H1 (cell line): Measurements from ENCODE around the gene SLC2A10. TPM values are rescaled to one million over a fixed set of nuclear protein-coding genes. Genes with fewer than 3 reads are reported as not detected.

ENCODE experiments used
- CTCF ChIA-PET: fragments of 300-600 bp; sonication (Branson Sonifier 250); formaldehyde crosslinking; loops from one replicate; lab custom pipeline; 2021; ENCODE audit not compliant: partially characterized antibody; lab: Charles Lee
- POLR2A ChIA-PET: fragments of 300-600 bp; sonication (Branson Sonifier 250); formaldehyde crosslinking; loops from one replicate; lab custom pipeline; 2021; ENCODE audit warnings: inconsistent platforms; ENCODE audit not compliant: partially characterized antibody; lab: Charles Lee
- DNase-seq, 2 experiments: peaks; one replicate each; pipeline versions ENCODE4 v3.0.0 to v3.0.0-alpha.2; 2010 to 2022; ENCODE audit warnings: low spot score in 2 of 2, low read depth in 1 of 2, mixed read lengths in 1 of 2
- FAIRE-seq: peaks from 2 replicates; lab custom pipeline; 2011; peaks lifted over from hg19 to GRCh38; lab: Jason Lieb, UNC
- H2AFZ ChIP-seq: 2 replicates; pipeline ENCODE4 v1.8.1; 2012; ENCODE audit warnings: low read length, inconsistent platforms
- H2AK5ac ChIP-seq: 2 replicates; pipeline ENCODE4 v1.6.1; 2013; ENCODE audit warnings: low read depth, low read length
- H2BK120ac ChIP-seq: replicated peaks from 2 replicates; pipeline ENCODE3; 2013; ENCODE audit warnings: low read depth, low read length, inconsistent platforms
- H2BK12ac ChIP-seq: 2 replicates; pipeline ENCODE4 v1.6.1; 2013; ENCODE audit warnings: low read depth, low read length
- H2BK15ac ChIP-seq: 2 replicates; pipeline ENCODE4 v1.6.1; 2013; ENCODE audit warnings: low read length
- H2BK20ac ChIP-seq: 2 replicates; pipeline ENCODE4 v1.6.1; 2013; ENCODE audit warnings: low read length
- H2BK5ac ChIP-seq: 2 replicates; pipeline ENCODE4 v1.6.1; 2013; ENCODE audit warnings: low read depth, low read length
- H3K14ac ChIP-seq: 2 replicates; pipeline ENCODE4 v1.6.1; 2013; ENCODE audit warnings: inconsistent platforms; ENCODE audit not compliant: insufficient read length
- H3K18ac ChIP-seq: 2 replicates; pipeline ENCODE4 v1.6.1; 2013; ENCODE audit warnings: low read length; ENCODE audit errors: extremely low read depth
- H3K23ac ChIP-seq: 2 replicates; pipeline ENCODE4 v1.6.1; 2013; ENCODE audit warnings: inconsistent platforms; ENCODE audit not compliant: insufficient read length
- H3K23me2 ChIP-seq: 2 replicates; pipeline ENCODE4 v1.6.1; 2013; ENCODE audit warnings: low read depth, low read length
- H3K27ac ChIP-seq: 2 replicates; pipeline ENCODE4 v1.6.1; 2011; ENCODE audit warnings: low read depth, low read length, inconsistent platforms
- H3K27me3 ChIP-seq, 4 experiments: replicated peaks in 1 of 4; 1 replicate in 1 of 4; 2 replicates in 3 of 4; pipeline versions ENCODE4 v1.6.1 to v1.8.1; 2011 to 2013; ENCODE audit warnings: low read length in 3 of 4, mild to moderate bottlenecking in 3 of 4, inconsistent platforms in 2 of 4, mixed read lengths in 2 of 4, moderate library complexity in 1 of 4; ENCODE audit not compliant: control insufficient read depth in 3 of 4, insufficient read depth in 3 of 4; ENCODE audit errors: extremely low read depth in 1 of 4
- H3K36me3 ChIP-seq, 4 experiments: 2 replicates each; pipeline versions ENCODE4 v1.6.1 to v1.8.1; 2011 to 2013; ENCODE audit warnings: mild to moderate bottlenecking in 4 of 4, low read length in 3 of 4, moderate library complexity in 2 of 4, control low read depth in 1 of 4, inconsistent platforms in 1 of 4; ENCODE audit not compliant: insufficient read depth in 4 of 4, control insufficient read depth in 2 of 4
- H3K4ac ChIP-seq: replicated peaks from 2 replicates; pipeline ENCODE3; 2013; ENCODE audit warnings: low read length, low read depth, mixed read lengths, inconsistent platforms; ENCODE audit not compliant: insufficient read length
- H3K4me1 ChIP-seq, 4 experiments: replicated peaks in 1 of 4; 1 replicate in 1 of 4; 2 replicates in 3 of 4; pipeline versions ENCODE4 v1.6.1 to v1.8.1; 2011 to 2013; ENCODE audit warnings: low read length in 3 of 4, inconsistent platforms in 2 of 4, mixed read lengths in 1 of 4; ENCODE audit not compliant: insufficient read depth in 4 of 4, control insufficient read depth in 3 of 4
- H3K4me2 ChIP-seq, 2 experiments: 2 replicates each; pipeline versions ENCODE4 v1.6.1 to v1.8.1; 2011 to 2013; ENCODE audit warnings: low read depth in 2 of 2, low read length in 2 of 2, control low read depth in 1 of 2, inconsistent platforms in 1 of 2, mild to moderate bottlenecking in 1 of 2; ENCODE audit not compliant: insufficient read depth in 1 of 2
- H3K4me3 ChIP-seq, 4 experiments: fragments of 200-600, 300-600 bp in 1 of 4; sonication (generic), shearing (Covaris generic), sonication (Bioruptor Twin) in 1 of 4; 2 replicates each; pipeline versions ENCODE4 v1.5.1 to v1.8.1; 2011 to 2016; ENCODE audit warnings: low read length in 4 of 4, low read depth in 3 of 4, control low read depth in 2 of 4, inconsistent platforms in 2 of 4, mild to moderate bottlenecking in 2 of 4, mixed read lengths in 1 of 4, moderate library complexity in 1 of 4; ENCODE audit not compliant: insufficient read depth in 2 of 4; ENCODE audit errors: extremely low read depth in 1 of 4
- H3K56ac ChIP-seq: replicated peaks from 2 replicates; pipeline ENCODE3; 2013; ENCODE audit warnings: low read depth, mild to moderate bottlenecking, mixed read lengths, low read length, inconsistent platforms; ENCODE audit not compliant: insufficient read length
- H3K79me1 ChIP-seq: 2 replicates; pipeline ENCODE4 v1.6.1; 2013; ENCODE audit warnings: low read depth, low read length, control low read depth
- H3K79me2 ChIP-seq, 2 experiments: 2 replicates each; pipeline versions ENCODE4 v1.6.1 to v1.8.1; 2012 to 2013; ENCODE audit warnings: low read length in 2 of 2, mild to moderate bottlenecking in 2 of 2, inconsistent platforms in 1 of 2; ENCODE audit not compliant: insufficient read depth in 2 of 2, control insufficient read depth in 1 of 2
- H3K9ac ChIP-seq, 4 experiments: replicated peaks in 1 of 4; 1 replicate in 1 of 4; 2 replicates in 3 of 4; pipeline versions ENCODE4 v1.6.1 to v1.8.1; 2011 to 2013; ENCODE audit warnings: low read depth in 3 of 4, low read length in 3 of 4, control low read depth in 2 of 4, mild to moderate bottlenecking in 2 of 4, moderate library complexity in 2 of 4, inconsistent platforms in 1 of 4; ENCODE audit errors: extremely low read depth in 1 of 4
- H3K9me3 ChIP-seq, 2 experiments: 2 replicates each; pipeline versions ENCODE4 v1.6.1 to v1.8.1; 2012 to 2013; ENCODE audit warnings: mild to moderate bottlenecking in 2 of 2, moderate library complexity in 2 of 2, control low read depth in 1 of 2, inconsistent platforms in 1 of 2, low read depth in 1 of 2, low read length in 1 of 2, mixed read lengths in 1 of 2; ENCODE audit not compliant: insufficient read depth in 2 of 2
- H4K20me1 ChIP-seq, 2 experiments: replicated peaks in 1 of 2; 2 replicates each; pipeline versions ENCODE3 to v1.8.1; 2011 to 2013; ENCODE audit warnings: inconsistent platforms in 2 of 2, low read length in 2 of 2, mild to moderate bottlenecking in 1 of 2; ENCODE audit not compliant: insufficient read depth in 2 of 2, control insufficient read depth in 1 of 2
- H4K5ac ChIP-seq: 2 replicates; pipeline ENCODE4 v1.6.1; 2013; ENCODE audit warnings: low read length, low read depth, mixed read lengths, inconsistent platforms; ENCODE audit not compliant: insufficient read length
- H4K8ac ChIP-seq: 2 replicates; pipeline ENCODE4 v1.8.0; 2013; ENCODE audit warnings: mild to moderate bottlenecking, moderate library complexity, low read length, inconsistent platforms; ENCODE audit not compliant: insufficient read depth; ENCODE audit errors: extremely low read depth
- H4K91ac ChIP-seq: replicated peaks from 2 replicates; pipeline ENCODE3; 2013; ENCODE audit warnings: low read length, mixed read lengths, inconsistent platforms; ENCODE audit not compliant: insufficient read length
- BRCA1 ChIP-seq: IDR thresholded peaks from 2 replicates; pipeline ENCODE4 v1.6.1; 2012; ENCODE audit warnings: low read depth, low read length, improper control_type of control experiment
- CBX5 ChIP-seq: fragments of 300-800, 300-1000 bp; sonication (generic); IDR thresholded peaks from 2 replicates; pipeline ENCODE4 v1.7.1; 2016; ENCODE audit warnings: antibody characterized with exemption, low read length, low read depth
- CREB1 ChIP-seq: IDR thresholded peaks from 2 replicates; pipeline ENCODE4 v1.6.1; 2012; ENCODE audit warnings: inconsistent platforms
- CTBP2 ChIP-seq: IDR thresholded peaks from 2 replicates; pipeline ENCODE4 v1.7.0; 2011; ENCODE audit warnings: borderline replicate concordance, mild to moderate bottlenecking, moderate library complexity, mixed read lengths, low read length; ENCODE audit not compliant: insufficient read depth, insufficient read length
- EZH2 ChIP-seq: fragments of 200-600 bp; sonication (generic); IDR thresholded peaks from 2 replicates; pipeline ENCODE4 v1.7.1; 2012; ENCODE audit warnings: low read depth, mild to moderate bottlenecking, moderate library complexity, low read length, inconsistent platforms; ENCODE audit not compliant: severe bottlenecking
- FOSL1 ChIP-seq: IDR thresholded peaks from 2 replicates; pipeline ENCODE4 v1.6.1; 2011; ENCODE audit warnings: mild to moderate bottlenecking, low read depth, low read length, moderate library complexity; ENCODE audit not compliant: insufficient read depth
- JUN ChIP-seq: IDR thresholded peaks from 2 replicates; pipeline ENCODE4 v1.6.1; 2011; ENCODE audit warnings: low read depth, mild to moderate bottlenecking, improper control_type of control experiment, low read length
- SP2 ChIP-seq: IDR thresholded peaks from 2 replicates; pipeline ENCODE4 v1.6.1; 2012; ENCODE audit warnings: mild to moderate bottlenecking, low read length, inconsistent platforms
- SP4 ChIP-seq: IDR thresholded peaks from 2 replicates; pipeline ENCODE4 v1.6.1; 2012; ENCODE audit warnings: low read length, inconsistent platforms
- SRF ChIP-seq: IDR thresholded peaks from 2 replicates; pipeline ENCODE4 v1.6.1; 2011; ENCODE audit warnings: mild to moderate bottlenecking, low read depth, low read length, moderate library complexity
- TAF1 ChIP-seq: IDR thresholded peaks from 2 replicates; pipeline ENCODE4 v1.6.1; 2011; ENCODE audit warnings: mild to moderate bottlenecking, low read depth, low read length
- TBP ChIP-seq: IDR thresholded peaks from 2 replicates; pipeline ENCODE4 v1.6.1; 2011; ENCODE audit warnings: low read depth, low read length, improper control_type of control experiment
- TCF12 ChIP-seq: IDR thresholded peaks from 2 replicates; pipeline ENCODE4 v1.6.1; 2011; ENCODE audit warnings: low read depth, mild to moderate bottlenecking, low read length
- WGBS, 2 experiments: shearing (Covaris generic) in 1 of 2; methylation state at CpG; one replicate each; pipeline versions ENCODE4 v1.1.6 to v1.1.7; 2013 to 2015; ENCODE audit warnings: low lambda C conversion rate in 2 of 2, mixed read lengths in 2 of 2, inconsistent platforms in 1 of 2, low coverage in 1 of 2, missing lambda C conversion rate in 1 of 2; ENCODE audit not compliant: insufficient replicate concordance in 2 of 2, insufficient coverage in 1 of 2, insufficient read length in 1 of 2; ENCODE audit errors: extremely low coverage in 1 of 2, missing lambda C conversion rate in 1 of 2; 5-methylcytosine and 5-hydroxymethylcytosine counted together
- polyA plus RNA-seq, 7 experiments: library from polyadenylated mRNA; depleted of rRNA in 3 of 7; stranded (reverse) in 5 of 7; unstranded in 2 of 7; fragments of >200 nt in 5 of 7; fragments of 200-250 nt in 2 of 7; gene quantifications; 1 replicate in 5 of 7; 2 replicates in 1 of 7; 4 replicates in 1 of 7; pipeline versions ENCODE4 v1.2.1 to v1.2.3, GENCODE V29; 2011 to 2013; ENCODE audit warnings: missing spikeins in 2 of 7, mixed read lengths in 2 of 7
- total RNA-seq: library from RNA; stranded (reverse); fragmentation: NEBNext Ultra II Directional; extraction: Animal tissue kit (Norgen Biotek cat#: 25700); gene quantifications from 2 replicates; pipeline ENCODE4 v1.2.1, GENCODE V29; 2021

Gene SLC2A10
- total and polyA plus RNA-seq, 2 of the 8 experiments (the other 6 are each of a cell fraction or from before 2014, with no cell fraction given), result 9.0 to 9.7 TPM

- CTCF ChIA-PET, result interaction anchor here (1.3 to 2.2 kb wide), 3 partner anchors 9 to 132 kb away, joined by 3 to 8 read pairs (median 4); no protein-coding TSS in a partner anchor
- Histone ChIP-seq H3K9me3 (no peaks in the 10 kb centered on the region; a peak in 1 of 4 replicates), H3K4me1 (peaks cover 0 to 8% (median 3%) of the 10 kb centered on the region in 4 experiments; a peak in 4 of 7 replicates), H2BK120ac (no peak within 1 kb of the TSS), H3K23me2 (peaks cover 6% of the 10 kb centered on the region), H2BK15ac (no peak within 1 kb of the TSS), H2AK5ac (0 out of 2 replicates have a peak within 1 kb of the TSS, but pooled peaks have one; percentile 41), H3K23ac (no peak within 1 kb of the TSS), H3K4ac (peak within 1 kb of the TSS; percentile 28), H4K5ac (peak within 1 kb of the TSS; percentile 93), H3K14ac (no peak within 1 kb of the TSS), H3K18ac (peak within 1 kb of the TSS; percentile 88), H3K56ac (peak within 1 kb of the TSS; percentile 81), H2BK12ac (no peak within 1 kb of the TSS), H3K27ac (peak within 1 kb of the TSS; percentile 87), H3K79me1 (0 out of 2 replicates have a peak, but pooled peaks cover 6% of the 10 kb centered on the region), H3K79me2 (peaks cover 10 to 42% of the 10 kb centered on the region in 2 experiments), H3K27me3 (no peaks in the 10 kb centered on the region), H2BK5ac (peak within 1 kb of the TSS; percentile 89), H3K36me3 (peaks cover 2 to 25% (median 13%) of the 10 kb centered on the region in 4 experiments; a peak in 5 of 8 replicates), H3K4me3 (peak within 1 kb of the TSS; percentile 81 to 93 (median 87)), H3K9ac (peak within 1 kb of the TSS; percentile 90 to 99 (median 94)), H2BK20ac (no peak within 1 kb of the TSS), H4K91ac (no peak within 1 kb of the TSS), H3K4me2 (peak within 1 kb of the TSS; percentile 84 to 85), H2AFZ (peak within 1 kb of the TSS; percentile 89; the same call in 1 of the 2 replicates), H4K20me1 (no peaks in the 10 kb centered on the region), H4K8ac (peak within 1 kb of the TSS; percentile 92)
- FAIRE-seq (peak; percentile 91), DNase-seq (peak; percentile 96 to 100)
- WGBS, 2 experiments, result 1% methylated on average over 60 of the region's 71 CpGs; no CpG with 5 or more reads in 1 of the 2 experiments
- POLR2A ChIA-PET, result interaction anchor here (0.5 to 3.4 kb wide), 9 partner anchors 8 to 1315 kb away, joined by 3 to 16 read pairs (median 3); partner anchors contain the start of gene ZNF334
- TF ChIP-seq SP4 (peak; percentile 72), SRF (no peak), TBP (peak; percentile 87), SP2 (no peak), CTBP2 (no peak), EZH2 (no peak), TAF1 (peak; percentile 95), BRCA1 (peak; percentile 36; the same call in 1 of the 2 replicates), CREB1 (peak; percentile 22), FOSL1 (no peak), CBX5 (no peak), TCF12 (no peak), JUN (no peak)
Observed at GRCh38 chr20:46689082-46689753, 20.2 kb upstream of the SLC2A10 start, which contains the start of gene TP53RK. TP53RK (minus strand) TSS chr20:46689444; CDS start chr20:46689414, 30 bp downstream.
